Psoas muscle (tissue), 8 donors: ENCODE data around the gene IGF1R. TPM values are rescaled to one million over a fixed set of nuclear protein-coding genes. Genes with fewer than 3 reads are reported as not detected.

Experiments used
- ATAC-seq, 4 donors: fragments of 200-7000 bp; cut with Tn5 transposase; one replicate each; pipeline ENCODE4 v1.9.1; 2020; ENCODE audit warnings: moderate library complexity in 3 of 4, mild to moderate bottlenecking in 2 of 4
- DNase-seq, 2 donors: peaks; one replicate each; pipeline ENCODE4 v3.0.0-alpha.2; 2020
- H3K27ac ChIP-seq: fragments of 200-600 bp; one replicate; pipeline ENCODE4 v1.8.0; 2022
- H3K27me3 ChIP-seq, 3 donors: fragments of 200-600 bp in 1 of 3; one replicate each; pipeline versions ENCODE4 v1.6.1 to v1.8.0; 2013 to 2022; ENCODE audit warnings: low read length in 2 of 3, mild to moderate bottlenecking in 2 of 3, moderate library complexity in 1 of 3; ENCODE audit not compliant: insufficient read depth in 3 of 3
- H3K36me3 ChIP-seq, 2 donors: fragments of 200-600 bp in 1 of 2; one replicate each; pipeline versions ENCODE4 v1.6.1 to v1.8.0; 2013 to 2022; ENCODE audit warnings: low read depth in 1 of 2, mild to moderate bottlenecking in 1 of 2, moderate library complexity in 1 of 2; ENCODE audit not compliant: insufficient read depth in 1 of 2
- H3K4me1 ChIP-seq: fragments of 200-600 bp; one replicate; pipeline ENCODE4 v1.8.0; 2022
- H3K4me3 ChIP-seq: fragments of 200-600 bp; one replicate; pipeline ENCODE4 v1.8.0; 2022; ENCODE audit warnings: mild to moderate bottlenecking
- H3K9me3 ChIP-seq: fragments of 200-600 bp; one replicate; pipeline ENCODE4 v1.8.0; 2022
- CTCF ChIP-seq: fragments of 200-600 bp; IDR thresholded peaks from one replicate; pipeline ENCODE4 v1.8.0; 2022; ENCODE audit warnings: antibody characterized with exemption
- WGBS, 3 donors: extraction: QIAGEN DNeasy Blood & Tissue Kit; methylation state at CpG; one replicate each; pipeline versions ENCODE4 v1.1.6 to v1.1.7; 2013; 5-methylcytosine and 5-hydroxymethylcytosine counted together
- intact Hi-C, 2 donors: fragments of 100-400 bp; cut with DNase I; formaldehyde crosslinking; loops; one replicate each; pipeline versions ENCODE4 v1.11.0 to v1.14.2; 2022
- polyA plus RNA-seq, 3 donors: library from polyadenylated mRNA; stranded (reverse); fragments of 200-250 nt; gene quantifications; one replicate each; pipeline ENCODE4 v1.2.3, GENCODE V29; 2013
- total RNA-seq, 4 donors: library from RNA; stranded (reverse); fragmentation: NEBNext Ultra II Directional in 2 of 4; extraction: Animal tissue kit (Norgen Biotek cat#: 25700) in 2 of 4; gene quantifications; one replicate each; pipeline versions ENCODE4 v1.2.1 to v1.2.4, GENCODE V29; 2021 to 2023
- donor health status: healthy with polysubstance abuse.
- donor health status: DM: no; HTN: no; CAD: no; lungs with moderate emphysema.
- donor health status: Bipolar disorder and iron deficiency.
- donor health status: healthy.
- donor health status: DM: yes; HTN: yes; CAD: no.
- donor health status: DM: no; HTN: no; CAD: no.
- donor health status: DM: no; HTN: no; CAD: no.
- donor health status: DM: yes; HTN: yes; CAD: no.

The IGF1R gene
- total and polyA plus RNA-seq, 7 donors: 2.1 to 20.4 (median 12.0) TPM

- peaks cover 0 to 10% (median 2%) of the 10 kb centered on the region in 3 donors for H3K27me3 ChIP-seq
- 83 to 86% (median 83%) methylated on average over 4 of the region's 4 CpGs for WGBS, 3 donors
- H3K9me3 ChIP-seq: no peaks in the 10 kb centered on the region
- ATAC-seq (no peak), DNase-seq (no peak)
- TF ChIP-seq CTCF: no peak
- no peaks in the 10 kb centered on the region for H3K36me3 ChIP-seq
- H3K4me3 ChIP-seq: no peak overlapping the region
- no peak overlapping the region for H3K27ac ChIP-seq
- H3K4me1 ChIP-seq: no peaks in the 10 kb centered on the region
- intact Hi-C loops: no loop called here
Observed at GRCh38 chr15:98610991-98611390, 37.3 kb upstream of the IGF1R start.

GRCh38 chr15:98611808-98612207 is 36.5 kb upstream of the IGF1R start:
- intact Hi-C loops: no loop called here
- TF ChIP-seq CTCF: no peak
- no peak for ATAC-seq
- Histone ChIP-seq H3K9me3 (no peaks in the 10 kb centered on the region), H3K27ac (no peak overlapping the region), H3K27me3 (peaks cover 0 to 10% (median 2%) of the 10 kb centered on the region in 3 donors), H3K4me3 (no peak overlapping the region), H3K4me1 (no peaks in the 10 kb centered on the region), H3K36me3 (no peaks in the 10 kb centered on the region)
- WGBS, 3 donors: 88 to 91% (median 88%) methylated on average over 2 of the region's 2 CpGs
- DNase-seq: no peak

GRCh38 chr15:98612490-98613110 is 35.7 kb upstream of the IGF1R start:
- DNase-seq: no peak

GRCh38 chr15:98614681-98615080 is 33.7 kb upstream of the IGF1R start:
- DNase-seq (no peak), ATAC-seq (no peak)
- no peak for TF ChIP-seq CTCF
- Histone ChIP-seq H3K9me3 (no peaks in the 10 kb centered on the region), H3K27me3 (peaks cover 0 to 18% (median 2%) of the 10 kb centered on the region in 3 donors), H3K4me3 (no peak overlapping the region), H3K27ac (no peak overlapping the region), H3K4me1 (no peaks in the 10 kb centered on the region), H3K36me3 (no peaks in the 10 kb centered on the region)
- intact Hi-C loops: no loop called here
- WGBS, 3 donors: 91 to 95% (median 94%) methylated on average over 6 of the region's 6 CpGs

More at GRCh38 chr15:98612490-98613110, 35.7 kb upstream of the IGF1R start:
- intact Hi-C loops: no loop called here
- ATAC-seq: no peak
- Histone ChIP-seq H3K4me1 (no peaks in the 10 kb centered on the region), H3K27me3 (peaks cover 0 to 10% (median 2%) of the 10 kb centered on the region in 3 donors), H3K4me3 (no peak overlapping the region), H3K27ac (no peak overlapping the region), H3K36me3 (no peaks in the 10 kb centered on the region), H3K9me3 (no peaks in the 10 kb centered on the region)
- WGBS, 3 donors: 71 to 74% (median 72%) methylated on average over 6 of the region's 6 CpGs
- TF ChIP-seq CTCF: no peak

GRCh38 chr15:98616397-98616796 is 31.9 kb upstream of the IGF1R start:
- Histone ChIP-seq H3K27ac (no peak overlapping the region), H3K36me3 (no peaks in the 10 kb centered on the region), H3K9me3 (no peaks in the 10 kb centered on the region), H3K4me3 (no peak overlapping the region), H3K27me3 (peaks cover 0 to 24% (median 3%) of the 10 kb centered on the region in 3 donors), H3K4me1 (no peaks in the 10 kb centered on the region)
- intact Hi-C loops: loop anchor here in 1 of 2 donors (1.0 kb wide), 1 partner anchor 24 kb away; no protein-coding TSS in a partner anchor
- ATAC-seq (no peak), DNase-seq (no peak)
- no peak for TF ChIP-seq CTCF
- 53 to 66% (median 59%) methylated on average over 10 of the region's 10 CpGs for WGBS, 3 donors
